BJ (cell line): ENCODE data around the gene GPATCH1. TPM values are rescaled to one million over a fixed set of nuclear protein-coding genes. Genes with fewer than 3 reads are reported as not detected.
"Not testable (repeated sequence)": the region's sequence is repeated elsewhere in the genome, so short reads cannot be mapped to it uniquely, and the experiment has no call there.

Experiments
- CTCF ChIA-PET: fragments of 350-600 bp; formaldehyde crosslinking; extraction: SDS; loops from one replicate; lab custom pipeline; 2021; ENCODE audit warnings: antibody characterized with exemption, inconsistent platforms; lab: Yijun Ruan, JAX
- POLR2A ChIA-PET: fragments of 300-600 bp; sonication (Branson Sonifier 250); formaldehyde crosslinking; extraction: SDS; loops from one replicate; lab custom pipeline; 2021; ENCODE audit warnings: antibody characterized with exemption; lab: Charles Lee
- DNase-seq: peaks from one replicate; pipeline ENCODE4 v3.0.0-alpha.2; 2011; ENCODE audit warnings: low read depth
- H3K27me3 ChIP-seq: 2 replicates; pipeline ENCODE4 v1.6.0; 2011; ENCODE audit warnings: low read length; ENCODE audit not compliant: control insufficient read depth, insufficient read depth
- H3K36me3 ChIP-seq: 2 replicates; pipeline ENCODE4 v1.5.1; 2011; ENCODE audit warnings: low read length; ENCODE audit not compliant: control insufficient read depth, insufficient read depth
- H3K4me3 ChIP-seq: 2 replicates; pipeline ENCODE4 v1.5.1; 2011; ENCODE audit warnings: low read depth, mild to moderate bottlenecking, control low read depth, low read length
- polyA plus RNA-seq: library from polyadenylated mRNA; depleted of rRNA; stranded (reverse); fragments of >200 nt; gene quantifications from 2 replicates; pipeline ENCODE4 v1.2.3, GENCODE V29; 2011
- TF ChIP-seq, protein P1 (sequence below): IDR thresholded peaks from 2 replicates; pipeline ENCODE4 v1.5.1; 2011; ENCODE audit warnings: low read depth, mild to moderate bottlenecking, control low read depth, inconsistent platforms, low read length, moderate library complexity; ENCODE audit not compliant: insufficient read depth

Gene GPATCH1
- polyA plus RNA-seq, 1 experiment, result 8.7 TPM

- DNase-seq, result no peak
- TF ChIP-seq, protein P1, sequence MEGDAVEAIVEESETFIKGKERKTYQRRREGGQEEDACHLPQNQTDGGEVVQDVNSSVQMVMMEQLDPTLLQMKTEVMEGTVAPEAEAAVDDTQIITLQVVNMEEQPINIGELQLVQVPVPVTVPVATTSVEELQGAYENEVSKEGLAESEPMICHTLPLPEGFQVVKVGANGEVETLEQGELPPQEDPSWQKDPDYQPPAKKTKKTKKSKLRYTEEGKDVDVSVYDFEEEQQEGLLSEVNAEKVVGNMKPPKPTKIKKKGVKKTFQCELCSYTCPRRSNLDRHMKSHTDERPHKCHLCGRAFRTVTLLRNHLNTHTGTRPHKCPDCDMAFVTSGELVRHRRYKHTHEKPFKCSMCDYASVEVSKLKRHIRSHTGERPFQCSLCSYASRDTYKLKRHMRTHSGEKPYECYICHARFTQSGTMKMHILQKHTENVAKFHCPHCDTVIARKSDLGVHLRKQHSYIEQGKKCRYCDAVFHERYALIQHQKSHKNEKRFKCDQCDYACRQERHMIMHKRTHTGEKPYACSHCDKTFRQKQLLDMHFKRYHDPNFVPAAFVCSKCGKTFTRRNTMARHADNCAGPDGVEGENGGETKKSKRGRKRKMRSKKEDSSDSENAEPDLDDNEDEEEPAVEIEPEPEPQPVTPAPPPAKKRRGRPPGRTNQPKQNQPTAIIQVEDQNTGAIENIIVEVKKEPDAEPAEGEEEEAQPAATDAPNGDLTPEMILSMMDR, result no peak
- ChIA-PET POLR2A (no interaction called here), CTCF (interaction anchor here (1.0 to 2.6 kb wide), 2 partner anchors 142 to 289 kb away, joined by 4 to 21 read pairs; no protein-coding TSS in a partner anchor)
- no peaks in the 10 kb centered on the region for H3K27me3 ChIP-seq
- no peak overlapping the region for H3K4me3 ChIP-seq
- H3K36me3 ChIP-seq, result peaks cover 9% of the 10 kb centered on the region
Observed at GRCh38 chr19:33117501-33117900, 36.5 kb downstream of the GPATCH1 start.

DNA sequence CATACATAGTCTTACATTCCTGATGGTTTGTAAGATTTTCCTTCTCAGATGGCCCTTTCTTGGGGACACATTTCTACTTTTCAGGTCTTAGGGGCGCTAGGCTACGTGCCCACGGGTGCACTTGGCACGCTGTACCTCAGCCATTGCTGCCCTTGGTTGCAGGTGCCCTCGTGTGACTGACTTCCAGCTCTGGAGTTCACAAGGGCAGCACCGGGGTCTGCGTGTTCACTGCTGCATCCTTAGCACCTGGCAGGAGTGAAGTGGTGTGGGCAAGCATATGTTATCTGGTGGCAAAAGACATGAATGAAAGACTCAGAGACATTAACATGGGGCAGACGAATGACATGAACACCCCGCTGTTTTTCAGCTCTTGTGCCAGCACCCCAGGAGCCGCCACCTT is 37.7 kb downstream of the GPATCH1 start:
- H3K36me3 ChIP-seq, result peaks cover 9% of the 10 kb centered on the region
- H3K27me3 ChIP-seq, result no peaks in the 10 kb centered on the region
- CTCF ChIA-PET, result interaction anchor here (0.6 to 2.6 kb wide), 6 partner anchors 10 to 143 kb away, joined by 3 to 21 read pairs (median 4); no protein-coding TSS in a partner anchor
- POLR2A ChIA-PET, result no interaction called here
- DNase-seq, result no peak
- no peak overlapping the region for H3K4me3 ChIP-seq
- TF ChIP-seq, protein P1, result no peak

DNA sequence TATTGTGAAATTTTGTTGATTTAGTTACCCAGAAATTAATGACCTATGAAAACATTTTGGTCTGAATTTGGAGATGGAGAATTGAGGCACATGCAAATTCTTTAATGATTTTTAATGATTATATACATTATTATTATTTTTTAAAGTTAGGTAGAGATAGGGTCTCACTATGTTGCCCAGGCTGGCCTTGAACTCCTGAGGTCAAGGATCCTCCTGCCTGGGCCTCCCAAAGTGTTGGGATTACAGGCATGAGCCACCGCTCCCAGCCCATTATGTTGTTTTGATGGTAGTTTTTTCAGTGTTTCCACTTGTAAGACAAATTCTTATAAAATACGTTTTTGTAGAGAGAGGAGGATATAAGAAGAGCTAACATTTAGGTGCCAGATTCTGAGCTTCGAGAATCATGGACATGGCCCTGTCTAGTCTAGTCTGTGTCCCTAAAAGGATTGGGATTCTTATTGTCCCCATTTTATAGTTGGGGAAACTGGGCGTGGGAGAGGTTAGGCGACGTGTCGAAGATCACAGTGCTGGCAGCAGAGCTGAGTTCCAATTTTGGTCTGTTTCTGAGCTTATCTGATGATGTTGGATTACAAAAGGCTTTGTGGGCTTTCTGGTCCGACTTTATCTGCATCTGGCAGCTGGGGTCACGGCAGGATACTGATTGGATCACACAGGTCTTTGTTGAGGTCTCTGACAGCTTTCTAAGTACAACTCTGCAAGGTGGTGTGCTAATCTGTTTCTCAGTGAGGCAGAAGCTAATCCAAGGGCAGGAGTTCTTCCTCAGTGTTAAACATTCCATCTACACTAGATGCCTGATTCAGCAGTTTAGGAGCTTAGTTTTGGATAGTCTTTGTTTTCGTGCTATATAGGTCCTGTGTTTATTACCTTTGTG is 43.5 kb downstream of the GPATCH1 start:
- POLR2A ChIA-PET, result no interaction called here
- CTCF ChIA-PET, result interaction anchor here (0.5 to 8.3 kb wide), 15 partner anchors 12 to 647 kb away, joined by 3 to 104 read pairs (median 6); partner anchors contain the start of genes CEP89 and FAAP24

DNA sequence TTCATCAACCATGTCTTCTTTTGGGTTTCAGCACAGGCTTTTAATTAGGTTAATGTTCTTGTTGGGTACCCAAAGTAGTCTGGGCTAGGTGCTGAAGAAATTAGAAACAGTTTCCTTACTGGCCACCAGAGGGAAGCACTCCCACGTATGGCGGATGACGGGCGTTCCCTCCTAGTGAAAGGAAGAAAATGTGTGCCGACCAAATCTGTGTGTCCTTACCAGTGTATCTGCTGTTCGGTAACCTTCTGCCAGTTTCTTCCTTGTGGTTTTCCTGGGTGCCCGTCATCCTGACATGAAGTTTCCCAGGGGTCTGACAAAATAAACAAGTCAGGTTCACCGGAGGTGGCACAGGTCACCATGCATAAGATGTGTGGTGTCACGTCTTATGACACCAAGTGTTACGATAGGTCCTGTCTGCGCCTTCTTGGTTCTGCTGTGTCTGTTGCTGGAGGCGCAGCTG is 45.0 kb downstream of the GPATCH1 start:
- no peak for DNase-seq
- Histone ChIP-seq H3K36me3 (peaks cover 10% of the 10 kb centered on the region), H3K27me3 (no peaks in the 10 kb centered on the region), H3K4me3 (no peak overlapping the region)
- TF ChIP-seq, protein P1, result peak; percentile 88
- ChIA-PET POLR2A (no interaction called here), CTCF (interaction anchor here (0.6 to 8.3 kb wide), 19 partner anchors 10 to 282 kb away, joined by 3 to 104 read pairs (median 4); partner anchors contain the start of genes CEP89 and FAAP24)

More for the DNA sequence above, 43.5 kb downstream of the GPATCH1 start:
- Histone ChIP-seq H3K27me3 (no peaks in the 10 kb centered on the region), H3K4me3 (no peak overlapping the region), H3K36me3 (peaks cover 8% of the 10 kb centered on the region)
- TF ChIP-seq, protein P1, result no peak
- DNase-seq, result no peak

DNA sequence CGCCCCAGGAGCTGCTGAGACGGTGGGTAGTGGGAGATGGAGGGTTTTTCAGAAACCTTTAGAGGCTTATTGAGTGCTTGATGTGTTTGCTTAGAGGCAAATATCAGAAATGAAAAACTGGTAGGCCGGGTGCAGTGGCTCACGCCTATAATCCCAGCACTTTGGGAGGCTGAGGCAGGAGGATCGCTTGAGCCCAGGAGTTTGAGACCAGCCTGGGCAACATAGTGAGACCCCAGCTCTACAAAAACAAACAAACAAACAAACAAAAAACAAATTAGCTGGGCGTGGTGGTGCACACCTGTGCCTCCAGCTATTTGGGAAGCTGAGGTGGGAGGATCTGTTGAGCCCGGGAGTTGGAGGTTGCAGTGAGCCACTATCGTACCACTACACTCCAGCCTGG is 45.7 kb downstream of the GPATCH1 start:
- CTCF ChIA-PET, result interaction anchor here (0.6 to 8.3 kb wide), 8 partner anchors 10 to 644 kb away, joined by 3 to 104 read pairs (median 5); no protein-coding TSS in a partner anchor

More for the DNA sequence above, 45.7 kb downstream of the GPATCH1 start:
- DNase-seq, POLR2A ChIA-PET, H3K4me3 ChIP-seq, H3K27me3 ChIP-seq: not testable (repeated sequence)
- H3K36me3 ChIP-seq, result peaks cover 10% of the 10 kb centered on the region
